ENCODE results near the gene PITX1.

- TF ChIP-seq POLR2A (IDR thresholded peaks at IDR 0.05; ENCODE audit: low read depth, low read length) (no peak), CTCF (IDR thresholded peaks at IDR 0.05; ENCODE audit: extremely low read depth in 1 of 2, insufficient read depth in 1 of 2, low read depth in 1 of 2, low read length in 2 of 2) (no peak), MAX (IDR thresholded peaks at IDR 0.05; ENCODE audit: insufficient read depth, insufficient read length) (no peak), JUN (IDR thresholded peaks at IDR 0.05; ENCODE audit: borderline replicate concordance, insufficient read depth, insufficient read length, low read depth) (no peak), MYC (IDR thresholded peaks at IDR 0.05; ENCODE audit: low read depth, low read length) (no peak), EZH2 (IDR thresholded peaks at IDR 0.05; ENCODE audit: borderline replicate concordance, low read depth, low read length, severe bottlenecking) (no peak), POLR2AphosphoS5 (IDR thresholded peaks at IDR 0.05; ENCODE audit: insufficient read depth, low read depth, low read length) (no peak), GATA2 (IDR thresholded peaks at IDR 0.05; ENCODE audit: insufficient read depth, insufficient read length, low read depth, low read length) (no peak)
Measured at GRCh38 chr5:135062216-135063055, 28.4 kb upstream of the PITX1 start.
